Stomach smooth muscle (tissue), 2 donors: ENCODE results near the gene OR9K2.
"Not testable (repeated sequence)": the region's sequence is repeated elsewhere in the genome, so short reads cannot be mapped to it uniquely, and the experiment has no call there.

Source experiments
- H3K27ac ChIP-seq: one replicate; pipeline ENCODE4 v1.7.0; 2013; ENCODE audit warnings: mild to moderate bottlenecking, low read length, inconsistent platforms
- H3K27me3 ChIP-seq, 2 donors: one replicate each; pipeline ENCODE4 v1.7.0; 2013; ENCODE audit warnings: low read length in 2 of 2; ENCODE audit not compliant: insufficient read depth in 2 of 2, control insufficient read depth in 1 of 2
- H3K36me3 ChIP-seq, 2 donors: one replicate each; pipeline ENCODE4 v1.7.0; 2013; ENCODE audit warnings: low read length in 2 of 2; ENCODE audit not compliant: control insufficient read depth in 2 of 2, insufficient read depth in 2 of 2
- H3K4me1 ChIP-seq: one replicate; pipeline ENCODE4 v1.7.0; 2013; ENCODE audit warnings: low read length; ENCODE audit not compliant: control insufficient read depth, insufficient read depth
- H3K4me3 ChIP-seq, 2 donors: one replicate each; pipeline ENCODE4 v1.7.0; 2013; ENCODE audit warnings: low read length in 2 of 2
- H3K9ac ChIP-seq, 2 donors: one replicate each; pipeline ENCODE4 v1.7.0; 2013; ENCODE audit warnings: low read length in 2 of 2, mild to moderate bottlenecking in 1 of 2
- H3K9me3 ChIP-seq, 2 donors: one replicate each; pipeline ENCODE4 v1.7.0; 2013; ENCODE audit warnings: low read length in 2 of 2; ENCODE audit not compliant: control insufficient read depth in 2 of 2
- donor health status: healthy.
- donor health status: Pancreatic carcinoma.

The OR9K2 gene, protein sequence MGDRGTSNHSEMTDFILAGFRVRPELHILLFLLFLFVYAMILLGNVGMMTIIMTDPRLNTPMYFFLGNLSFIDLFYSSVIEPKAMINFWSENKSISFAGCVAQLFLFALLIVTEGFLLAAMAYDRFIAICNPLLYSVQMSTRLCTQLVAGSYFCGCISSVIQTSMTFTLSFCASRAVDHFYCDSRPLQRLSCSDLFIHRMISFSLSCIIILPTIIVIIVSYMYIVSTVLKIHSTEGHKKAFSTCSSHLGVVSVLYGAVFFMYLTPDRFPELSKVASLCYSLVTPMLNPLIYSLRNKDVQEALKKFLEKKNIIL

DNA sequence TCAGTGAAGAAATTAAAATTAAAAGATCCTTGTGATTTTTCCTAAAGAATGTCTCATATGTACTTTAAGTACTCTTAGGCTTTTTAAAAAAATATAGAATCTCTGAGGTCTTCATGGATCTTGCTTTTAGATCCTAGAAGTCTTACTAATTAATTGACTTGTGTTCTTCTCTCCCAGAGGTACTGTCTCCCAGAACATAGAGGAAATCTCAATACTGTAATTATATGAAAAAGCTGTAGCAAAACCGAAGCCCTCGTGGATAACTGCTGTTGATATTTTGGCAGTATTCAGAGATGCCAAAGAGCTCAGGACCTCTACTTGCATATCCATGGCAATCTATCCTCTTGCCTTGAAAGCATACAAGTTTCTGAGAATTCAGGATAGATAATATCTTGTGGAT lies at the start of gene OR9K2:
Gene OR9K2, plus strand, starts transcription at position 301 of the 400 bp plus-strand sequence. CDS start 3,429 bp downstream, outside the sequence.
- Histone ChIP-seq H3K36me3 (no peaks in the 10 kb centered on the region), H3K9me3 (no peaks in the 10 kb centered on the region), H3K27ac (no peak within 1 kb of the TSS), H3K9ac (no peak within 1 kb of the TSS), H3K4me1 (no peaks in the 10 kb centered on the region), H3K27me3 (no peaks in the 10 kb centered on the region), H3K4me3 (no peak within 1 kb of the TSS)

DNA sequence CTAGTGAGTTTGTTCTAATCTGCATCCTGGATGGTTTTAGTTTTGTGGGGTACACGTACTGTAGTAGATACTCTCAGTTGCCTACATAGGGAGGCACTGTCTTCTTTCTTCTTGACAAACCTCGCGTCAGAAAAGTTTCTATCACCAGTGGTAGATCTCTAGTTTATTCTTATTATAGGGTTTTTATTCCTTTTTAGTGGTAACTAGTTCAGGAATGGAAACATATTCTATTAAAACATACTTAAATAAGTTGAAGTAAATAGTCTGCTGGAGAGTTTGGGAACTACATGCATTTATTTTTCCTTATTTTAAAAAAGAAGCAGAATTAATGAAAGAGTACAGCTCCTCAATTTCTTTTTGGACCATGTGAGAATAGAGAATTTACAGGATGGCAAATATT lies 33.6 kb upstream of the OR9K2 start:
- Histone ChIP-seq H3K27ac (no peak overlapping the region), H3K9ac (no peak overlapping the region), H3K36me3 (no peaks in the 10 kb centered on the region), H3K27me3 (no peaks in the 10 kb centered on the region), H3K9me3 (no peaks in the 10 kb centered on the region), H3K4me3 (no peak overlapping the region), H3K4me1 (no peaks in the 10 kb centered on the region)

DNA sequence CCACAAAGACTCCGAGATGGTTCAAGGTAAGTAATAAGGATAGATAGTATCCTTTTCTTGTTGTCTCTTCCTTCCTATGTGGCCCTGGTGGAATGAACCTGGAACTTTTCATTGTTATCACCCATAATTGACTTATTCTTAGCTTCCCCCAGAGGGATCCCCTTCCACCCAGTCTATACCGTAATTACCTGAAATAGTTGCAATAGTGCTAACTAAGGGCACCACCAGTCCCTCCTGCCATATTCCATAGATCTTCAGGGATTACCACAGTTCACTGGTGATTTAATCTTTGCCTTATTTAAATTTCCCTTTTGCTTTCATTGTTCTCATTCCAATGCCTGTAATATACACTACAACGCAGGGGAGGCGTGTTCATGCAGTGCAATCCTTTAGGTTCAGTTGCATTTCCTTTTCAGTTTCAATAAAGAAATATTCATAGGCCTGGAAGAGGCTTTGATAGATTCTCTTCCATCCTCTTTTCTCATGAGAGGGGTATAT lies 13.8 kb upstream of the OR9K2 start:
- Histone ChIP-seq H3K27ac (no peak overlapping the region), H3K4me3 (no peak overlapping the region), H3K27me3 (no peaks in the 10 kb centered on the region), H3K4me1 (no peaks in the 10 kb centered on the region), H3K9ac (no peak overlapping the region), H3K36me3 (no peaks in the 10 kb centered on the region), H3K9me3 (no peaks in the 10 kb centered on the region)

DNA sequence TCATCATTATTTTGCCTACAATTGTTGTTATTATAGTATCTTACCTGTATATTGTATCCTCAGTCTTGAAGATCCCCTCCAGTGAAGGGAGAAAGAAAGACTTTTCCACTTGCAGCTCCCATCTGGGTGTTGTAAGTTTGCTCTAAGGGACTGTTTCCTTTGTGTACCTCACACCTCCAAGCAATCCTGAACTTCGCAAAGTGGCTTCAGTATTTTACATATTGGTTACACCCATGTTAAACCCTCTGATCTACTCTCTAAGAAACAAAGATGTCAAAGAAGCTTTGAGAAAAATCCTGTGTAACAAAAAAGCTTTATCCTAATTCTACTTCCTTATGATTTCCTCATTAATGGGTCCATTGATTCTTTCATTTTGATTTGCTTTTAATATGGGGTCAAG lies 10.1 kb upstream of the OR9K2 start:
- H3K27me3 ChIP-seq, result no peaks in the 10 kb centered on the region
- H3K4me3 ChIP-seq, result no peak overlapping the region
- H3K9ac ChIP-seq, result no peak overlapping the region
- H3K4me1 ChIP-seq, result no peaks in the 10 kb centered on the region
- H3K36me3 ChIP-seq, result no peaks in the 10 kb centered on the region
- H3K27ac ChIP-seq, result no peak overlapping the region
- no peaks in the 10 kb centered on the region for H3K9me3 ChIP-seq

DNA sequence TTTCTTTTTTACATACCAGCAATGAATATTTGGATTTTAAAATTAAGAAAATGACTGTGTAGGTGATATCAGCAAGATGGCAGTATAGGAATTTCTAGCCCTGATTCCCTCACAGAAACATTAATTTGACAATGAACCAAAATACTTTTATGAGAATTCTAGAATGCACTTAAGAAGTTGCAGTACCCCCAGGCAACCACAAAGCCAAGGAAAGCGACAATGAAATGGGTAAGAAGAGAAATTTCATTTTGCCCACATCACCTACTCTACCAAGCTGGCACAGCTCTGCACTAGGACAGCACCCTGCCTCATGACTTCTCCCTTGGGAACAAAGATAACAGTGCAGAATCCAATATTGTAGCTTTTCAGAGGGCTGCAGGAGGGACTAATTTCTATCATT lies 6.6 kb downstream of the OR9K2 start:
- Histone ChIP-seq H3K27ac (no peak overlapping the region), H3K4me3 (no peak overlapping the region), H3K9me3 (peaks cover 3 to 4% of the 10 kb centered on the region in 2 donors), H3K36me3 (no peaks in the 10 kb centered on the region), H3K27me3 (peaks cover 0 to 3% of the 10 kb centered on the region in 2 donors), H3K9ac (no peak overlapping the region), H3K4me1 (no peaks in the 10 kb centered on the region)

DNA sequence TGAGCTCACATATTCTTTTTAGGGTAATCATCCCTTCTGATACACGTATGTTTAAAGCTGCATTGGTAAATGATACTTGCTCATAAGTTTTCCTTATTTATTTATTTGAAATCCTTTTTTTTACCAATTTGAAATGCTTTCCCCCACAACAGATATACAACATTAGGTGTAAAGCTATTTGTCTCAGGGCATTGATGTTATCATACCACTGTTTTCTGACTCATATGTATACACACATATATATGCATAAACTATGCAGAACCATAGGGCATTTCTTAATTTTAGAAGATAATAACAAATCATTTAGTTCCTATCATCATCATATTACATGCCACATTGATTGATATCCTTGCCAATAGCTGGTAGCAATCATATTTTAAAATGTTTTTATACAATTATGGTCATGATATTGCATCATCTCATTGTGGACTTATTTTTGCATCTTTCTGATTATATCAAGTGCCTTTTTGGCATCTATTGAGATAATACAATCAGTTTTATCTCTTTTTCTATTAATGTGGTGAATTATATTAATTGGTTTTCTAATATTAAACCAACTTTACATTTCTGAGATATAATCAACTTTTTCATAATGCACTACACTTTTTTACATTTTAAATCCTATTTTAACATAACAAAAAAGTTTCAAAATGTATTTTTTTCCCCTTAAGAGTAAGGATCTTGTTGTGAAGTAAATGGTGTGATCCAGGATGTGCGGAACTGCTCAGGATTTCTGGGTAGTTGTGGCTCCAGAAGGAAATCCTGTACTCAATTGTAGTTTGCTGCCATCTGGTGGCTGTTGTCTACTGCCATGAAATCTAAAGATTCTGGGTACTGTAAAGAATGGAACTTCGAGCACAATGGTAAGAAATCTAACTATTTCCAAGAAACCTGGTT lies 16.7 kb downstream of the OR9K2 start:
- Histone ChIP-seq H3K4me1 (no peaks in the 10 kb centered on the region), H3K4me3 (no peak overlapping the region), H3K36me3 (no peaks in the 10 kb centered on the region), H3K9ac (no peak overlapping the region), H3K27ac (no peak overlapping the region), H3K9me3 (no peaks in the 10 kb centered on the region), H3K27me3 (no peaks in the 10 kb centered on the region)

DNA sequence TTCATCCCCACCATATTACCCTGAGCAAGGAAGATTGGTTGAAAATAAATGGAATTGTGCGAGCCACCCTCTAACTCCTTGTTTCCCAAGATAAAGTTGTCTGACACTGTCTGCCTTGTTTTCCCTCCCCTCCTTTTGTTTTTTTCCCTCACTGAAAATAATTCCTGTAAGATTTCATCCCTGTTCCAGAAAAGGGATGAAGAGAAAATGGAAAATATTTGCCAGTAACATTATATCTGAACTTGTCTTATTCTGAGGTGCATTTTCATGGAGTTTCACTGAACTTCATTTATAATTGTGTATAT lies 17.3 kb downstream of the OR9K2 start:
- H3K36me3 ChIP-seq, result no peaks in the 10 kb centered on the region

DNA sequence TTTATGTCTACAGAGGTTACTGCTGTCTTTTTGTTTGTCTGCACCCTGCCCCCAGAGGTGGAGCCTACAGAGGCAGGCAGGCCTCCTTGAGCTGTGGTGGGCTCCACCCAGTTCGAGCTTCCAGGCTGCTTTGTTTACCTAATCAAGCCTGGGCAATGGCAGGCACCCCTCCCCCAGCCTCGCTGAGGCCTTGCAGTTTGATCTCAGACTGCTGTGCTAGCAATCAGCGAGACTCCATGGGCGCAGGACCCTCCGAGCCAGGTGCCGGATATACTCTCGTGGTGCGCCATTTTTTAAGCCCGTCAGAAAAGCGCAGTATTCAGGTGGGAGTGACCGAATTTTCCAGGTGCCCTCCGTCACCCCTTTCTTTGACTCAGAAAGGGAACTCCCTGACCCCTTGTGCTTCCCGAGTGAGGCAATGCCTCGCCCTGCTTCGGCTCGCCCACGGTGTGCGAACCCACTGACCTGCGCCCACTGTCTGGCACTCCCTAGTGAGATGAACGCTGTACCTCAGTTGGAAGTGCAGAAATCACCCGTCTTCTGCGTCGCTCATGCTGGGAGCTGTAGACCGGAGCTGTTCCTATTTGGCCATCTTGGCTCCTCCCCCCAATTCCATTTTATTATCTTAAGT lies 40.9 kb downstream of the OR9K2 start:
- H3K9me3 ChIP-seq, H3K27me3 ChIP-seq, H3K36me3 ChIP-seq, H3K9ac ChIP-seq, H3K4me3 ChIP-seq, H3K4me1 ChIP-seq, H3K27ac ChIP-seq: not testable (repeated sequence)

More for the DNA sequence above, 17.3 kb downstream of the OR9K2 start:
- no peak overlapping the region for H3K9ac ChIP-seq
- H3K4me3 ChIP-seq, result no peak overlapping the region
- H3K4me1 ChIP-seq, result no peaks in the 10 kb centered on the region
- no peaks in the 10 kb centered on the region for H3K27me3 ChIP-seq
- no peak overlapping the region for H3K27ac ChIP-seq
- no peaks in the 10 kb centered on the region for H3K9me3 ChIP-seq

DNA sequence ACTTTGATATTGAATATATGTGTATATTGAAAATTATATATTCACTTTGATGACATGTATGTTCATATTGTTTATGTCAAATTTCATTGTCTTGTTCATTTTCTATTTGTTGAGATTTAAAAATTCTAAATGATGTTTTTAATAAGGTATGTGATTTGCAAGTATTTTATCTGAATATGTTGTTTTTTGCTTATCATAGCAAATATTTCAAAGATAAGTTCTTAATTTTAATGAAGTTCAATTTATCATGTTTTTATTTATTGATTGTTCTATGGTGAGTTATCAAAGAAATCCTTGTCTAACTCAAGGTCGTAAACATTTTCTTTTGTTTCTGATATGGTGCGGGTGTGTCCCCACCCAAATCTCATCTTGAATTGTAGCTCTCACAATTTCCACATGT lies 45.2 kb downstream of the OR9K2 start:
- Histone ChIP-seq H3K9me3 (no peaks in the 10 kb centered on the region), H3K36me3 (no peaks in the 10 kb centered on the region), H3K4me3 (no peak overlapping the region), H3K4me1 (no peaks in the 10 kb centered on the region), H3K27ac (no peak overlapping the region), H3K27me3 (no peaks in the 10 kb centered on the region), H3K9ac (no peak overlapping the region)

DNA sequence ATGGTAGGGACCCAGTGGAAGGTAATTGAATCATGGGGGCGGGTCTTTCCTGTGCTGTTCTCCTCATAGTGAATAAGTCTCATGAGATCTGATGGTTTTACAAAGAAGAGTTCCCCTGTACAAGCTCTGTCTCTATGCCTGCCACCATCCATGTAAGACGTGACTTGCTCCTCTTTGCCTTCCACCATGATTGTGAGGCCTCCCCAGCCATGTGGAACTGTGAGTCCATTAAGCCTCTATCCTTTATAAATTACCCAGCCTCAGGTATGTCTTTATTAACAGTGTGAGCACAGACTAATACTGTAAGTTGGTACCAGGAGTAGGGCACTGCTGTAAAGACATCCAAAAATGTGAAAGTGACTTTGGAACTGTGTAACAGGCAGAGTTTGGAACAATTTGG lies 45.6 kb downstream of the OR9K2 start:
- H3K36me3 ChIP-seq, H3K27ac ChIP-seq, H3K4me3 ChIP-seq, H3K9ac ChIP-seq, H3K27me3 ChIP-seq, H3K9me3 ChIP-seq, H3K4me1 ChIP-seq: not testable (repeated sequence)
